Measurements from ENCODE around the gene DOK1. TPM values are rescaled to one million over a fixed set of nuclear protein-coding genes. Genes with fewer than 3 reads are reported as not detected.
A peak's percentile ranks its signal among the peaks of the same experiment; 100 is the strongest.

Gene DOK1
- polyA plus RNA-seq (2013, experiment 1 of 2; ENCODE audit: insufficient read length), result 22.0 TPM
- polyA plus RNA-seq (2013, experiment 2 of 2; ENCODE audit: insufficient read length), result 23.8 TPM

DNA sequence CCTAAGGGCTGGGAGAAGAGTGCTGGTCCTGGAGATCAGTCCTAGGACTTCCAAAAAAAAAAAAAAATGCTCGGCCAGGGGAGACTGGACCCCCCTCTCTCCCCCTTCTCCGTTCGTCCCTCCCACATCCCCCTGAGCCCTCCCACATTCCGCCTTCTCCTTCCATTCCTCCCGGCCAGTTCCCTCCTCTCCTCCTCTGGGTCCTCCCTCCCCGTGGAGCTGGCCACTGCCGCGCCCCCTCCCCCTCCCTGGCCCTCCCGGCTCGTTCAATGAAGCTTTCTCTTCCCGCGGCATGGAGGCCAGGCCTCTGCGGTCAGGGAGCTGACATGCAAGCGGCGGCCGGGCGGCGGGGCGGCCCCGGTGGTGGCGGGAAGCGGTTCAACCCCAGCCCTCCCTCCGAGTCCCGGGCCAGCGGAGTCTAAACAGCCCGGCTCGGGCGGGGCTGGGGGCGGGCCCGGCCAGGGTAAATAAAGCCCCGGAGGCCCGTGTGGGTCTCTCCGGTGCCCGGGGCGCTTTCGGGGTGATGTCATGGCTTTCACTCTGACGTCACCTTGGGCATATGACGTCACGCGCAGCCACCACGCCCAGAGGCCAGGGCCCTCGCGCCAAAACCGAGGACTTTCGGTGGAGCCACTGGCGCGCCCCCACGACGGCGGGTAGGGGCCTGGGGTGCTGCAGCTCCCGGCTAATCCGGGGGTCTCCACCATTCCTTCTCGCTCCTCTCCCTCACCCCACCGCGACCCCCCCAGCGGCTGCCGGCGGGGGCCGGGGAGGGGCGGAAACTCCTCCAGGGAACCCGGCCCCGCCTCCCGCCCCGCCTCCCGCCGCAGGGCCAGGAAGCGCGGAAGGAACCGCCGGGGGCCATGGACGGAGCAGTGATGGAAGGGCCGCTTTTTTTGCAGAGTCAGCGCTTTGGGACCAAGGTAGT is at the start of gene DOK1, which contains the start of gene LOXL3:
TSS of gene DOK1 (plus strand) at position 829 of the 928 bp plus-strand sequence. CDS start at position 864, 35 bp downstream.
TSS of gene LOXL3 (minus strand) at position 51 of the 928 bp plus-strand sequence. CDS start 1,308 bp downstream, outside the sequence.
- DNase-seq, result peak; percentile 96

- DNase-seq, result no peak
Observed at GRCh38 chr2:74505448-74506246, 48.9 kb upstream of the DOK1 start.

- peak; percentile 98 for DNase-seq
Observed at GRCh38 chr2:74507145-74507925, 47.2 kb upstream of the DOK1 start, which contains the start of gene PCGF1. TSS of gene PCGF1 (minus strand) at chr2:74507695. CDS start at chr2:74507668, 27 bp downstream.

GRCh38 chr2:74507926-74508520 is 46.5 kb upstream of the DOK1 start:
- DNase-seq, result peak; percentile 87

GRCh38 chr2:74510272-74510671 is 44.2 kb upstream of the DOK1 start:
- DNase-seq, result no peak

GRCh38 chr2:74511104-74511989 is 43.2 kb upstream of the DOK1 start:
- no peak for DNase-seq

DNA sequence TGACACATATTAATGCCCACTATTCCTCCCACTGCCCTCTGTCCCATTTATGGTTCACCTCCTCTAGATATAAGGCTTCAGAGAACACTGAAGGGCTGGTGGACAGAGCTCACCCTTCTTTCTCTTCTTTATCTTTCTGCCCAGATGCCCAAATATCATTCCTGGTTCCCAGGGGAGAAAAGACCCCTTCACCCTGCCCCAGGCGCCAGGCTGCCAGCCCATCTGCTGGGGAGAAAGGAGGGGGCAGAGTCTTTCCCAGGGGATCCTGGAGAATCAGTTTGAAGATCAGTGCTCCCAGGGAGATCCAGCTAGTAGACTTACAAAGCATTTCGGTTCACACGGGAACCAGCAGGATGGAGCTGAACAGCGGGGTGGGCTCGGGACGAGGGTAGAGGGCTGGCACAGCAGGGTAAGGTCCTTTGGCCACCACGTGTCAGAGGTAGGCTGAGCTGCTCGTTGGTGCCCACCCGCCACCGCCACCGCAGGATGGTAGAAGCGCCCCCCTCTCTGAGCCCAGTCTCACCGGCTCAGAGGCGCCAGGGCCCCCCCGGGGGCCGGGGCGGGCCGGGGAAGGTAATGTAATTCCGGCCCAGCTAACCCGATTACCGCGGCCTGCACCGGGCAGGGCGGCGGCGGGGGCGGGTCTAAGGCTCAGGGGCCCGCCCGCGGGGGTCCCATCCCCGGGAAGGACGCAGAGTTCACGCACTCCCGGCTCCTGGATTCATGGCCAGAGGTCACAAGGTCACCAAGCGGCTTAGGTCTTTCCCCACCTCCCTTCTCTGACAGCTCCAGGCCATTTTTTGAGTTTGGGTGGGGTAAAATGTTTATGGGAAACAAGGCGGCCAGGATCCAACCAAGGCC is 41.5 kb upstream of the DOK1 start:
- no peak for DNase-seq

DNA sequence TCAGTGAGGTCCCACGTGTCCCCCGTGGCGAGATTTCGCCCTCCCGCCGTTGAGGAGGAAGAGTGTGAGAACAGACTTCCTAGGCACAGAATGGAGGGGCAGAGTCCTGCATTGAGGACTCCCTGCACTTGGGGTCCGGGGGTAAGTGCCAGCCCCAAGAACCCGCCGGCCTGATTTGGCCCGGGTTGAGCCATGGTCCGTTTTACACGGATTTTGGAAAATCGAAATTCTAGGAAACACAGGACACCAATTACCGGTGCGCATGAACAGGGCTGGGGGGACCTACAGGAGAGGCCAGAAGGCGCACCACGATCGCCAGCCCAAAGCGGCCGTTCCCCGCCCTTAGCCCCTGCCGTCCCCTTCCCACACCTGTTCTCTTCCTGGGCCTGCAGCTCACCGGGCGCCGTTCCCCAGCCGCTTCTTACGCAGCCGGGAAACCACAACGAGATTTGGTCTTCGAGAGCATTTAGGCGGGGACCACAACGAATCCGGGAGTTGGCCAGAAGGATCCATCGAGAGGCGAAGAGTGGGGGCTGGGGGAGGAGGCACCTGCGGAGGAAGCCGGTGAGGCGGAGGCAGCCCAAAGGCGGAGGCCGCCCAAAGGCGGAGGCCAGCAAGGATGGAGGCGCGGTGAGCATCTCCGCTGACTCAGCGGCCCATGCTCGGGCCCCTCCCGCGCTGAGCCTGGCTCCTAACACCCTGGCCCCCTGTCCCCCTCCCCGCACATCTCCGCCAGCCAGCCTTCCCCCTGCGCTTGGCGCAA is 40.7 kb upstream of the DOK1 start:
- DNase-seq, result no peak

- no peak for DNase-seq
Observed at GRCh38 chr2:74514368-74515270, 39.9 kb upstream of the DOK1 start, which contains the start of gene TLX2. TSS of gene TLX2 (plus strand) at chr2:74514450. CDS start at chr2:74514807, 357 bp downstream.

- no peak for DNase-seq
Observed at GRCh38 chr2:74515271-74515980, 39.1 kb upstream of the DOK1 start.

DNA sequence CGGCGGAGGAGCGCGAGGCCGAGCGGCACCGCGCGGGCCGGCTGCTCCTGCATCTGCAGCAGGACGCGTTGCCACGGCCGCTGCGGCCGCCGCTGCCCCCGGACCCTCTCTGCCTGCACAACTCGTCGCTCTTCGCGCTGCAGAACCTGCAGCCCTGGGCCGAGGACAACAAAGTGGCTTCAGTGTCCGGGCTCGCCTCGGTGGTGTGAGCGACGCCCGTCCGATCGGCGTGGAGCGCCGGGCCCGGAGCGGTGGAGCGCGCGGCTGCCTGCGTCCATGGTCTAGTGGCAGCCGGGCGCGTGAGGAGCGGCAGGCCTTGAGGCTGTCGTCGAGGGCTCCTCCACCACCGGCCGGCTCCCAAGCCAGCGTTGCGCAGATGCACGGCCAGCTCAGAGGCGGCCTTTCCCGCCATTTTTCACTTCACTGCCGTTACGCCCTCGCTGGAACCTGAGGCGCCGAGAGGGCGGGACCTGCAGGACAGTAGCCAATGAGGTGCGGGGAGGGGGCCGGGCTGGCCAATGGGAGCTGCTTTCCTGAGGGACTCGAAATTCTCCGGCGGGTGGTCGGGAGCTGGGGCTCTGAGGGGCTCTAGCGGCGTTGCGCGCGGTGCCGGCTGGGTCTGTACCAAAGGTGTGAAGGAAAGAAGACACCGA is 38.4 kb upstream of the DOK1 start:
- peak; percentile 57 for DNase-seq

DNA sequence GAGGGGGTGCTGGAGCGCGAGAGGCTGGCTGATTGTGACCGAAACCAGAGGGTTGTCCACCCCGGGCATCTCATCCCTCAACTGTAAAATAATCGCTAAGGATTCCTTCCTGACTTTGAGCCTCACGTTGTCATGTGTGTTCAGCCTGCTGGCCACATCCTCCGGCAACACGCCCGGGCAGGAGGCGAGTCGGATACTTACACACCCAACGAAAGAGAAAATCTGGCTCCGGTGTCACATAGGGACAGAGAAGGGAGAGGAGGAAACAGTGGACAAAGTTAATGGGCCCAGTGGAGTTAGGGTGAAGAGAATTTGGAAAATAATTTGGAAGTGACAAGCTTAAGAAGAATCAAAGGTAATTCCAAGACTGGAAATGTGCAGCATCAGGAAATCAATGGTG is 37.9 kb upstream of the DOK1 start:
- DNase-seq, result no peak

DNA sequence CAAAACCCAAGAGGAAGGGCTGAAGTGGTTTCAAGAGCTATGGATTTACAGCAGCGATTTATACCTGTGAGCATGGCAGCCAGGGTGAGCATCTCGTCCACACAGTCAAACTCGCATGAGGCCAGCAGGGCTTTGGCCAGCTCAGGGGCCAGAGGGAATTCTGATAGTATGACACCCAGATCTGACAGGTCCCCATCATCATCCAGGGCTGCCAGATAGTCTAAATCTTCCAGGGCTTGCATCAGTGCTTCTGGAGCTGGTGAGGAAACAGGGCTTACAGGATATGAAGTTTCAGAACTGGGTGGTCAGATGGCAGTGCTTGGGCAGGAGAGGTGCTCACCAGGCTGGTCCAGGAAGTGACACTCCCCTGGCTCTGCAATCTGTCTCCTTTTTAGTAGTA is 32.0 kb upstream of the DOK1 start:
- no peak for DNase-seq

DNA sequence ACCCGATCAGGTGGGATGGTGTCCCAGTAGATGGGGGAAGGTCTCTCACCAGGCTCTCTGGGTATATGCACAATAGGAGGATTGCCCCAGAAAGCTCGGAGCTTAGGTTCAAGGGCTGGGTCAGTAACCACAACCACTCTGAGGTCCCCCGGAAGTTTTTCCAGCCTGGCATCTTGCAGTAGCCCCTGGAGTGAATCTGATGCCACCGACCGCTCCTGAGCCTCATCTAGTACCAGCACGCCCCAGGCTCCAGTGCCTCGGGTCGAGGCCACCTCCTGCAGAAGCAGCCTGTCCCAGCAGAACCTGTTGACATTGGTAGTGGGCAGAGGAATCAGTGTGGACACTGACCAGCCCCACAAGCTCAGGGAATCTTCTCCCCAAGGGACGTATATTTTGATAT is 30.5 kb upstream of the DOK1 start:
- no peak for DNase-seq

GRCh38 chr2:74524955-74525716 is 29.4 kb upstream of the DOK1 start:
- no peak for DNase-seq
